ENCODE measurements around the gene ESRRA.

ESRRA gene

DNA sequence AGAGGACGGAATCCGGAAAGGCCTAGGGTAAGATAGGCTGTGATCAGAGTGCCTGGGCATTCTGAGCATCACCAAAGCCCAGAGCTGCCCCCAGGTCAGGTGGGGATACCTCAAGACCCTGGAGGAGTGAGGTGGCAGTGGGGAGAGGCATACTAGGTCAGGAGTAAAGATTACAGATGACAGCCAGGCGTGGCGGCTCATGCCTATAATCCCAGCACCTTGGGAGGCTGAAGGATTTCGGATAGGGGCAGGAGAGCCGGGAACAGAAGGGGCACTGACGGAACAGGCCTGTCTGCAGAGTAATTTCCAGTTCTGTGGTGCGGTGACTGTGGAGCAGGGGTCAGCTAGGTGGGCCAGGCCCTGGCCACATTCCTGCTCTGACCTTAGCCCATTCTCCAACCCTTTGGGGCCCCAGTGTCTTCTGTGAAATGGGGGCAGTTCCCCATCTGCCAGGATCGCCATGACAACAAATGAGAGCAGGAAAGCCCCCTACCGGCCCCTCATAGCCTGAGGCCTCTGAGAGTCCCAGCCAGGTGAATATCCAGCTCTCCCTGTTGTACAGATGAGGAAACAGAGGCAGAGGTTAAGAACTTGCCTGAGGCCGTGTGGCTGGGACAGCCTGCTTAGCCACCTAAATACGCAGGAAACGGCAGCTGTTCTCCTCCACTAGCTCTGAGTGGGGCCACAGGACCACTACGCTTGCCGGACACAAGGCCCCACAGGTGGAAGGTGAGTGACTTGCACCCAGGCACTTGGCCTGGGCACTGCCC lies 30.1 kb upstream of the ESRRA start:
- DNase-seq (ENCODE audit: low read depth): no peak

DNA sequence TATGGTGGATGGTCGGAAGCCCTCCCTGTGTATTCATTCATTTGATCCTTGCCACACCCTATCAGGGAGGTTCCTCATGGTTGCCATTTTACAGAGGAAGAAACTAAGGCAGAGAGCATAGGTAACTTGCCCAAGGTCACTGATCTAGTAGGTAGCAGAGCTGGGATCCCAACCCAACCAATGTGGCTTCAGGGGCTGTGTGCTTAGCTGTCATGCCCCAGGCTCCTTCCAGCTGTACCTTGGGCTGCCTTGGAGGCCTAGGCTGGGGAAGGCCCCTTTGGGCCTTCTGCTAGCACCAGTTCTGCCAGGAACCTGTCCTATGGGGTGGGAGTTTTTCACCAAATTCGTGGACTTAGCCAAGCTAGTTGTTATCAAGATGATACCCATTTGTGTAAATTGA lies 29.5 kb upstream of the ESRRA start:
- no peak for DNase-seq (ENCODE audit: low read depth)

DNA sequence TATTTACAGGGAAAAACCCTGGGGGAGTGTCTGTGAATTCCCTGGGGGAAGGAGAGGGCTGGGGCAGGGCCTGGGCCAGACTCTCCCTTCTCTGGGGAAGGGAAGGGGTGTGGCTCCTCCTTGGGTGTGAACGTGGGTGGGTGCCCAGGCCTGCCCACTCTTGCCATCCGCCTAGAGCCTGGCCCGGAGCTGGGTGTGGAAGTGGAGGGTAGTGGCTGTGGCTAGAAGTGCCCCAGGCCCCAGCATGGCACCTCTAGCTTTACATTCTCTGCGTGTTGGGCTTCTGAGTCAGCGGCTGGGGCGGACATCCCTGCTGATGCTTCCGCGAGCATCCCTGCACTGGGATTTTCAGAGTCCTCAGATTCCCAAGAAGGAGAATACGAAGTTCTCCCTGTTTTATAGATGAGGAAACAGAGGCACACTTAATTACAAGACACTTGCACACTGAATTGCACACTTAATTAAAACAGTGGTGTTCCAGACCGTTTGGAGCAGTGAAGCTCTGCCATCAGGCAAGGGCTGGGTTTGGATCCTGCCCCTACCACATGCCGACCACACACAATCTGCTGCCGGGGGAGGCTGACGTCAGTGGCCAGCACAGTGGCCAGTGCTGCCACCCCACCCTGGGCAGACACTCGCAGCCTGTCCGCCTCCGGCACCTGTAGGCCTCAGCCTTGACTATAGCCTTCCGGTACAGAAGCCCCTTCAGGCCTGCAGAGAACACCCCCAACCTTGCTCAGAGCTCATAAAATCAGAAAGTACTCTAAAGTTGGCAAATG lies 28.5 kb upstream of the ESRRA start:
- no peak for DNase-seq (ENCODE audit: low read depth)

DNA sequence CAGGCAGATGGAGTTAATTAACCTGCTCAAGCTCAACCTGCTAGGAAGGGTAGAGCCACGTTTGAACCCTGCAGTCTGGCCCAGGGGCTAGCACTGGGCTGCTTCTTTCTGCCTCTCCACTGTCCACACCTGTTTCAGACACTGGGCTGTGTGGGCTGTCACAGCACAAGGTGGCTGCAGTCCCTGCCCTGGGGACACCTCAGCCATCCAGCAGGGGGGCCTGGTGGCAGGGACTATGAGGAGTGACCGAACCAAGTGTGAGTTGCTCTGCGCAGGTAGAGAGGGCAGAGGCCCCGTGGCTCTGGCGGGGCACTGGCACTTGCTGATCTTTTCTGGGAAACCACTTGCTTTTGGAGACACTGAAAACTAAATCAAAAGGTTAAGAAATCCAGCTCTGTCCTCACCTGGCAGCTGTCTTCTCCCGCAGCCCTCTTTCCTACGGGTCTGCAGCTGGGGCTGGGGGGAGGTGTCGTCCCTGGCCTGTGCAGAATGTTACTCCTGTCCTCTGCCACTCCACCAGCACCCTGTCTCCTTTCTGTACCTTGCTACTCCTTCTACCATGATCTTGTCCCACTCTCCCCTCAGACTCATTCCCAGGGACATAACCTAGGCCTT lies 26.6 kb upstream of the ESRRA start:
- DNase-seq (ENCODE audit: low read depth): no peak

DNA sequence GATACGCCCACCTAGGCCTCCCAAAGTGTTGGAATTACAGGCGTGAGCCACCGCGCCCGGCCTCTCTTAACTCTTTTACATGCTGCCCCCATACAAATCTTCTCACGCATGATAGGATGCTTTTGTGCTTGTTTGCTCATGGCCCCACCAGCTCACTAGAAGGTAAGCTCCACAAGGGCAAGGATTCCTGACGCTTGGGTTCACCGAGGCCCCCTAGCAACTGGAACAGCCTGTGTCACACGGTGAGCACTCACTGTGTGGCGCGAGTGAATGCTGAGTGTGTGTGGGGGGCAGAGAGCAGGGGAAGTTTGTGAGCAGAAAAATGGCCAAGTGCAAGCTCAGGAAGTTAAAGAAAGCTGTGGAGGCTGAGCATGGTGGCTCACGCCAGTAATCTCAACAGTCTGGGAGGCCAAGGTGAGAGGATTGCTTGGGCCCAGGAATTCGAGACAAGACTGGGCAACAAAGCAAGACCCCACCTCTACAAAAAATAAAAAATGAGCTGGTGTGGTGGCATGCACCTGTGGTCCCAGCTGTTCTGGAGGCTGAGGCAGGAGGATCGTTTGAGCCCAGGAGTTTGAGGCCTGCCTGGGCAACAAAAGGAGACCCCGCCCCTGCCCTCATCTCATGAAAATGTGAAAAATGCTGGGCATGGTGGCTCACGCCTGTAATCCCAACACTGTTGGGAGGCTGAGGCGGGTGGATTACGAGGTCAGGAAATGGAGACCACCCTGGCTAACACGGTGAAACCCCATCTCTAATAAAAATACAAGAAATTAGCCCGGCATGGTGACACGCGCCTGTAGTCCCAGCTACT lies 23.2 kb upstream of the ESRRA start:
- no peak for DNase-seq (ENCODE audit: low read depth)

DNA sequence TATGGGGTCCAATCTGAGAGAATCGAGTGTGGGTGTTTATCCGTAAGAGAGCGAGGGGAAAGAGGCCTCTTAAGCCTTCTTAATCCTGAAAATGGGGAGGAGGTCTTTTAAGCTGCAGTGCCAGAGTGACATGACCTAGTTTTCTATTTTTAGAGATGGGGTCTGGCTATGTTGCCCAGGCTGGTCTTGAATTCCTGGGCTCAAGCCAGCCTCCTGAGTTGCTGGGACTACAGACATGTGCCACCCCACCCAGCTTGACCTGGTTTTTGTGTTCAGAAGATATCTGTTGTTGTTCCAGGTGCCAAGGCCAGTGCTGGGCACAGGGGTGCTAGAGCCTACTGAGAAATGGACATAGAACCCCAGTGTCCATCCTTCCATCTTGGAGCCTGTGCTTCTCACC lies 22.2 kb upstream of the ESRRA start:
- DNase-seq (ENCODE audit: low read depth): no peak

DNA sequence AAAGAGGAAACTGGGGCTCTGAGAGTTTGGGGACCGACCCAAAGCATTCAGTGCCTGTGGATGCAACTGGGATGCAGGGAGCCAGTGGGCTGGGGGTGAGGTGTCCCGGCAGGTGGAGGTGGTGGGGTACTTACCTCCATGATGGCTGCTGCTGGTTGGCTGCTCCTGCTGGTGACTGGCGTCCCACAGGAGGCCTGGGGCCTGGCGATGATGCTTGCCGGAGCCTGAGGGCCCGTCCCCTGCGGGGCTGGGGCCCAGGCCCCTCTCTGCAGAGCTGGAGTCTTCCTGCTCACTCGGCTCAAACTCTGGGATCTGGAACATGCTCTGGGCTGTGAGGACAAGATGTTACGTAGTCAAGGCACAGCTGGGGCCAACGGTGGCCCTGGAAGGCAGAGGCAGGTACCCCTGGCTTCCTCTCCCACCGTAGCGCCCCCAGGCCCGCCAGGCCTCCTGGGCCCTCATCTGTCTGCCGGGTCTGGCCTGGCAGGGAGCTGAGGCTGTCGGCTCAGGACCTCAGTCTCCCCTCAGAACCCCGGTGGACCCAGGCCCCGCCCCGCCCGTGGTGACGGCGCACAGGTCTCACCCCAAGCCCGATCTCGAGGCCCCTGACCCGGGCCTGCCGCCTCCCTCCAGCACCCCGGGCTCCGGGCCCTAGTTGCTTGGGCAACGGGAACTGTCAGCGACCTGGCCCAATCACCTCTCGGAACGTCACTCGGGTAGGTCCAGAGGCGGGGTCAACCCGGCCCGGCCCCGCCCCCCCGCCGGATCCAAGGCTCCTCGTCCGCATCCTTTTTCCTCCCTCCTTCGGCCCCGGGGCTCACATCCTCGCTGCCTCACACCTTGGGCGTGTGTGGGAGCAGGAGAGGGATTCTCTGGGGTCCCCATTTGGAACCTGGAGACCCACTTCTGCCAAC lies 21.0 kb upstream of the ESRRA start, which contains the start of gene BAD:
TSS of gene BAD (minus strand) at position 618 of the 914 bp plus-strand sequence. CDS start at position 321, 297 bp downstream.
- DNase-seq (ENCODE audit: low read depth): peak; percentile 81

DNA sequence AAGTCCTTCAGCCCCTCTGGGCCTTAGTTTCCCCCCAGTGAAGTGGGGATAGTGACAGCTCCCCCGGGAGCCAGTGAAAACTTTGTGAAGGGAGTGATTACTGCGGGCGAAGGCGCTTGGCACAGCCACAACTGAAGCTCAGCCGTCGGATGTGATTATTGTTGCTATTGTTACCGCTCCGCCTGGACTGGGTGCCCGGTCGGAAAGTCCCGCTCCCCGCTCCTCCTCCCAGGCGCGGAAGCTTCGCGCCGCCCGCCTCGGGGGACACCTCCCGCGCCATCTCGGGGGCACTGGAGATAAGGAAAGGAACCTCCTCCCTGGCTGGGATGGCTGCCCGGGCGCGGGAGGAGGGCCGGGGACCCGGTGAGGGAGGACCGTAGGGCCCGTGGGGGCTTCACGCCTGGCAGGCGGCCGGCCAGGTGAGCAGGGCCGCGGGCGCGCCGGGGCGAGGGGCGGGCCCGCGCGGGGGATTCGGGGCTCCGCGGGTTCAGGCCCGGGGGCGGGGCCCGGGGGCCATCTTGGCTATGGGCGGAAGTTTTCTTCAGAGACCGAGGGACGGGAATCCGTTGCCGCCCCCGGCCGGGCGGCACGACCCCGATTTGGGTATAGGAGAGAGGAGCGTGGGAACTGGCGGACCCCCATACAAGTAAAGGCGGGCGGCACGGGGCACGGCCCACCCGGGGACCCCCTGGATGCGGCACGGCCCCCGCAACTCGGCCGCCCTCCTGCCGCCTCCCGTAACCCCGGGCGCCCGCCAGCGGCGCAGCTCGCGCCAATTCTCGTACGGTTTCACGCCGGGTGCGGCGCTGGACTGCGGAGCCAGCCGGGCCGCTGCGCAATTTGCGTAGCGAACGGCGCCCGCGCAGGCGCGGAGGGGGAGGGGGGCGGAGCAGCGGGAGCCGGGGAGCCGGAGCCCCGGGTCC lies 20.1 kb upstream of the ESRRA start, which contains the start of gene GPR137:
TSS of gene GPR137 (plus strand) at position 887 of the 923 bp plus-strand sequence. CDS start 677 bp downstream, outside the sequence.
- DNase-seq (ENCODE audit: low read depth): no peak

DNA sequence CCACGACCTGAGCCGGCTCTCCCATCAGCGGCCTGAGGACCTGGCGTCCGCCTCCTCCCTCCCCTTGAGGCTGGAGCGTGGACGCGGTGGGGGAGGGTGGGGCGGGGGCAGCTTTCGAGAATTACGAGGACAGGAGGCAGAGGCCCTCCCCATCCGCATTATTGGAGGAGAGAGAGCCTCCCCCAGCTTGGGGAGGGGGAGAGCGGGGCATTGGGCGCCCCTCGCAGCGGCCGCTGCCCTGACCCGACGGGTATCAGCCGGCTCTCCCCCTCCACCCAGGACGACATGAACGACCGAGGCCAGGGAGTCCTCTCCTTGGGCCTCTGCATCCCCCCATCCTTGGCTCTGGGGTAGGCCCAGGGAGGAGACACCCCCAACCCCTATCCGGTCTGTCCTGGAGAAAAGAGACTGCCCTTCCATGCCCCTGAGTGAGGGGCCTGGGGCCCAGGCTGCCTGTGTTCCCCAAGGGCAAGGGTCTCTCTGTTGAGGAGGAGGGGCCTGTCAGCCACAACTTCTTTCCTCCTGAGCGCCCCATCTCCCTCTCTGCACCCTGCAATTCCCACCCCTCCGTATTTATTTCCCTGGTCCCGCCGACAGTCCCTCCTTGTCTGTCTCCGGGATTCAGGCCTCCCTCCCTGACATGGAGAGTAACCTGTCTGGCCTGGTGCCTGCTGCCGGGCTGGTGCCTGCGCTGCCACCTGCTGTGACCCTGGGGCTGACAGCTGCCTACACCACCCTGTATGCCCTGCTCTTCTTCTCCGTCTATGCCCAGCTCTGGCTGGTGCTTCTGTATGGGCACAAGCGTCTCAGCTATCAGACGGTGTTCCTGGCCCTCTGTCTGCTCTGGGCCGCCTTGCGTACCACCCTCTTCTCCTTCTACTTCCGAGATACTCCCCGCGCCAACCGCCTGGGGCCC lies 19.2 kb upstream of the ESRRA start:
- no peak for DNase-seq (ENCODE audit: low read depth)

DNA sequence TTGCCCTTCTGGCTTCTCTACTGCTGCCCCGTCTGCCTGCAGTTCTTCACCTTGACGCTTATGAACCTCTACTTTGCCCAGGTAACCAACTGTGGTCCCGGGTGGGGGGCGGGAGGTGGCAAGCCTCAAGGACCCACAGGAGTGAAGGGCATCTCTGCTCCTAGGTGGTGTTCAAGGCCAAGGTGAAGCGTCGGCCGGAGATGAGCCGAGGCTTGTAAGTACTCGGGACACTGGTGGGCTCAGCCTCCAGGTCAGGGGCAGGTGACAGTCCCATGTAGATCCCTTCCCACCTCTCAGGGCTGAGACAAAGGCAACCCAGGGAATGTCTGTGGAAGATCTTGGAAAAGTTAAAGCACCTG lies 18.5 kb upstream of the ESRRA start:
- no peak for DNase-seq (ENCODE audit: low read depth)

DNA sequence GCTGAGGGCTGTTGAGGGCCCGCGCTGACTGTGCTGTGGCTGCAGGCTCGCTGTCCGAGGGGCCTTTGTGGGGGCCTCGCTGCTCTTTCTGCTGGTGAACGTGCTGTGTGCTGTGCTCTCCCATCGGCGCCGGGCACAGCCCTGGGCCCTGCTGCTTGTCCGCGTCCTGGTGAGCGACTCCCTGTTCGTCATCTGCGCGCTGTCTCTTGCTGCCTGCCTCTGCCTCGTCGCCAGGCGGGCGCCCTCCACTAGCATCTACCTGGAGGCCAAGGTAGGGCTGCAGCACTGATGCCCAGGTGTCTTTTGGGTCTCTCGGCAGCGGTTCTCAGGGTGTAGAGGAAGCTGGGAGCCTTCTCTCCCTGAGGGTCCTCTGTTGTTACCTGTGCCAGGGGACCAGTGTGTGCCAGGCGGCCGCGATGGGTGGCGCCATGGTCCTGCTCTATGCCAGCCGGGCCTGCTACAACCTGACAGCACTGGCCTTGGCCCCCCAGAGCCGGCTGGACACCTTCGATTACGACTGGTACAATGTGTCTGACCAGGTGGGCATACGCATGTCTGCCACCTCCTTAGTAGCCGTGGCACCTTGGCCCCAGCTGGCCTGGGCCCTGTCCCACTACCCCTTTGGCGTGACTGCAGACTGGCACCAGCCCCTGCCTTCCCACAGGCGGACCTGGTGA lies 17.5 kb upstream of the ESRRA start:
- DNase-seq (ENCODE audit: low read depth): no peak

DNA sequence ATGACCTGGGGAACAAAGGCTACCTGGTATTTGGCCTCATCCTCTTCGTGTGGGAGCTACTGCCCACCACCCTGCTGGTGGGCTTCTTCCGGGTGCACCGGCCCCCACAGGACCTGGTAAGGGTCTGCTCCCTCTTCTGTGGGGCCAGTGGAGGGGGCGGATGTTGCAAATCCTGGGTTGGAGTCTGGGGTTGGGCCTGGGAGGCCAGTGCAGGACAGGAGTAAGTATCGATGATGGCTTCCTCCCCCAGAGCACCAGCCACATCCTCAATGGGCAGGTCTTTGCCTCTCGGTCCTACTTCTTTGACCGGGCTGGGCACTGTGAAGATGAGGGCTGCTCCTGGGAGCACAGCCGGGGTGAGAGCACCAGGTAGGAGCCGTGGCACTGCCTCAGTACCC lies 17.0 kb upstream of the ESRRA start:
- no peak for DNase-seq (ENCODE audit: low read depth)

DNA sequence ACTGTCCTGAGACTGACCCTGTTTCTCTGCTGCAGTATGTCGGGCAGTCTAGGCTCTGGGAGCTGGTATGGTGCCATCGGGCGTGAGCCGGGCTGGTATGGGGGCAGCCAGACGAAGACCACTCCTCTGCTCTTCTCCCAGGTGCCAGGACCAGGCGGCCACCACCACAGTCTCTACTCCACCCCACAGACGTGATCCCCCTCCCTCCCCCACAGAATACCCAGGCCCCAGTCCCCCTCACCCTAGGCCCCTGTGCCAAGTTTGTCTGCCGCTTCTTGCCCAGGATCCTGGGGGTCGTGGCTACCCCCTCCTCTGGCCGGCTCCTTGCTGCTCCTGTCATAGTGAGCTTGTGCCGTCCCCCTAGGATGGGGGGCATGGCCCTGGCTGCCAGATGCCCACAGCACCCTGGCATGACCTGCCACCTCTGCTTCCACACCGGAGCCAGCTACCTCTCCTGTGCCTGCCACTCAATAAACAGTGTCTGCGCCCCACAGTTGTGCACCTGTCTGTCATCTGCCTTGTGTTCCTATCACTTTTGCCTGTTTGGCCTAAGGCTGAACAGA lies 16.2 kb upstream of the ESRRA start:
- DNase-seq (ENCODE audit: low read depth): no peak

DNA sequence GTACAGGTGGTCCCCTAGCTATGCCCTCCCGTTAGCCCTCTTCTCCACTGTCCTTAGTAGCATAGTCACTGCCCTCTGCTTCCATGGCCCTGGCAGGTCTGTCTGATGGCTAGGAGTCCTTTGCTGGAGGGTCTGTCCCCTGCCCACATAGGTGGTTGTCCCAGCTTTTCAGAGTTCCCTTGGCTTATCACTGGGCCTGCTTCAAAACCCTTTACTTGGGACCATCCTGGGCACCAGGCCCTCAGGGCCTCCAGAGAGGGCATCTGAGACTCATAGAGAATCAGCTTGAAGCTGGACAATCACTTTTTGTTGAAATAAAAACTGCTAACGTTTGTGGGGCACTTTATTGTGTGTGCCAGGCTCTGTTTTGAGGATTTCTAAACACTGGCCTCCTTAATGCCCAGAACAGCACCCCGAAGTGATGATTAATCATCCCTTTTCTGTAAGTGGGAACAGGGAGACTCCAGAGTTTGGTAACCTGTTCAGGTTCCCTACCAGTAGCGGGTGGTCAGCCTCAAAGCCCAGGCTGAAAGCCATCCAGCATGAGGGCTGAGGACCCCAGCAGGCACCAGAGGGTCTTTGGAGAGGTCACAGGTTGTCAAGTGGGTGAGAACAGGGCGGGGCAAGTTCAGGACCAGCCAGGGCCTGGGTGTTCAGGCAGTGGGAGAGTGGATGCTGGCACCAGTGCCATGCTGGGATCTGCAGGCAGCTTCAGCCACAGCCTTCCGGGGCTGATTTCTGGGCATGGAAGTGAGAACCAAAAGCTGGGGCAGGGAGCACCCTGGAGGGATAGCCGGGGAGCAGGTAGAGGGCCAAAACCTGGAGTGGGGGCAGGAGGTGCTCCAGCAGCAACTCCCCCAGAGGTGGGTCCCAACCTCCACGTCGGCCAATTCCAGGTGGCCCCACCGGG lies 14.7 kb upstream of the ESRRA start:
- no peak for DNase-seq (ENCODE audit: low read depth)

DNA sequence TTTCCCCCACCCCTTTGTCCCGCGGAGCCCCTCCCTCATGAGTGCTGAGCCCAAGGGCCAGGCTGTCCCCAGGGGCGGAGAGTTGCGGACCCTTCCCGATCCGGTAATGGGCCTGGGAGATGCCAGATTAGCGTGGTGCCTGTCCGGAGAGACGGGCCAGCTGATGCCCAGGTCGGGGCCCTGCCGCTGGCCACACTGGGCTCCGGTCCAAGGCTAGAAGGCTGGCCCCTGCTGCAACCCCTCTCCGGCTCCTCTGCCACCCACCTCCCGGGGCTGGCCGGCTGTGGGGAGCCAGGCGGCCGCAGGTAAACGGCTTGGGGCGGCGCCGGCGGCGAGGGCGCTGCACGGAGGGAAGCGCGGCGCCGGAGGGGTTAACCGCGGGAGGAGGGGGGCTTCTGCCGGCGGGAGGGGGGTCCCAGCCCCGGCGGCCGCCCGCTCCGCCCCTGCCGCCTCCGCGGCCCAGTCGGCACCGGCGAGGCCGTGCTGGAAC lies 14.0 kb upstream of the ESRRA start, which contains the start of gene KCNK4:
TSS of gene KCNK4 (plus strand) at position 41 of the 490 bp plus-strand sequence. CDS start 1,717 bp downstream, outside the sequence.
- DNase-seq (ENCODE audit: low read depth): no peak

DNA sequence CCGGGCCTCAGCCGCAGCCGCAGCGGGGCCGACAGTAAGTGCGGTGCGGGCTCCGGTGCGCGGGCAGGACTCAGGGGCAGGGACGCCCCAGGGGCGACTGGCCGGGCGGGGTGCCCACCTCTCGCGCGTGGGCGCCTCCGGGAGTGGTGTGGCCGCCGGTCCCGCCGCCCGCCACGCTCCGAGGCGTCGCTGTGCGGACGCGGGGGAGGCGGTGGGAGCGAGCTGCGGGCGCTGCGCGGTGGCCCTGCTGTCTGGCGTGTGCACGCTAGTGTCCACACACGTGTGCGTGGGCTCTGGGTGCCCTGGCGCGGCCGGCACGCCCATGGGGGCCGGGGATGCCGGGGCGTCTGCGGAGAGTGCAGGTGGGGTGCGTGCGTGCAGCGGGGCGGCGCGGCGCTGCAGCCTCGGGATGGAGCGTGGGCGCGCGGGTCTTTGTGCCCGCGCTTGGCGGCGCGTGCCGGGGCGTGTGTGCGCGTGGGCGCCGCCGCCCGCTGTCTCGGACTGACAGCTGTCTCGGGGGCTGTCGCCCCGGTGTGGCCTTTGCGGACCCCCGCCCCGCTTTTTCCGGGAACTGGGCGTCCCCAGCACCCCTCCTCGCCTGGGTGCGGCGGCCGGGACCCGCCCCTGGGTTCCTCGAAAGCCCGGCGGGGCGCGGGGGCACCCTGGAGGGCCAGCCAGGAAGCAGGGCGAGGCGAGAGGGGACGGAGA lies 13.4 kb upstream of the ESRRA start:
- DNase-seq (ENCODE audit: low read depth): no peak
